Measurements from ENCODE around the gene ACOT11. TPM values are rescaled to one million over a fixed set of nuclear protein-coding genes. Genes with fewer than 3 reads are reported as not detected.

The ACOT11 gene
- total and polyA plus RNA-seq, 9 of the 15 experiments (the other 6 are each of a cell fraction or from before 2014, with no cell fraction given) = 0.04 to 1.2 (median 0.64) TPM; not detected in 2

DNA sequence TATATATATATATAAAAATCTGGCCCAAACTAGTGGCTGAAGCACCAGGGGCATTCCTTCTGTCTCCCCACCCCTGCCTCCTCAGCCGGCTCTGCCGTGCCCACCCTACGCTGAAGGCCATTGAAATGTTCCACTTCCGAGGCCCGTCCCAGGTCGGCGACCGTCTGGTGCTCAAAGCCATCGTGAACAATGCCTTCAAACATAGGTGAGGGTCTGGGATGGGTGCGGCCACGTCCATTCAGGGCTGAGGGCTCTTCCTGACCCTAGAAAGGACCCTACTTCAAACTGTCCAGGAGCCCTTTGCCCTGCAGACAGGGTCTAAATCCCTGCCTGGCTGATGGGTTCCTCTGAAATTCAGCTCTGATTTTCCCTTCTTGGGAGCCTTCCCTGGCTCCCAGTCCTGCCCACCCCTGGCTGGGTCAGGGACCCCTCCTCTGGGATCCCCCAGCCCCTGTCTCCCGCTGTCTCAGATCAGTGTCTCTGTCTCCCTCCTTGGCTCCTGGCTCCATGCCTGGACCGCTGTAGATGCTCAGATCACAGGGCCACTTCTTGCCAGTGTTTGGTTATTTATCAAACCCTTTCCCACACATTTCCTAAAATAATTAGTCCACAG lies 51.3 kb downstream of the ACOT11 start (continued):
- TF ChIP-seq SRSF9 (IDR thresholded peaks at IDR 0.05; ENCODE audit: borderline replicate concordance, low read depth, low read length) (no peak), KAT2B (IDR thresholded peaks at IDR 0.05; ENCODE audit: low read depth, low read length) (no peak), ZNF785 (CRISPR knock-in tag; IDR thresholded peaks at IDR 0.05) (no peak), STAG1 (CRISPR knock-in tag; IDR thresholded peaks at IDR 0.05; ENCODE audit: borderline replicate concordance) (no peak), TRIM24 (IDR thresholded peaks at IDR 0.05) (no peak)

DNA sequence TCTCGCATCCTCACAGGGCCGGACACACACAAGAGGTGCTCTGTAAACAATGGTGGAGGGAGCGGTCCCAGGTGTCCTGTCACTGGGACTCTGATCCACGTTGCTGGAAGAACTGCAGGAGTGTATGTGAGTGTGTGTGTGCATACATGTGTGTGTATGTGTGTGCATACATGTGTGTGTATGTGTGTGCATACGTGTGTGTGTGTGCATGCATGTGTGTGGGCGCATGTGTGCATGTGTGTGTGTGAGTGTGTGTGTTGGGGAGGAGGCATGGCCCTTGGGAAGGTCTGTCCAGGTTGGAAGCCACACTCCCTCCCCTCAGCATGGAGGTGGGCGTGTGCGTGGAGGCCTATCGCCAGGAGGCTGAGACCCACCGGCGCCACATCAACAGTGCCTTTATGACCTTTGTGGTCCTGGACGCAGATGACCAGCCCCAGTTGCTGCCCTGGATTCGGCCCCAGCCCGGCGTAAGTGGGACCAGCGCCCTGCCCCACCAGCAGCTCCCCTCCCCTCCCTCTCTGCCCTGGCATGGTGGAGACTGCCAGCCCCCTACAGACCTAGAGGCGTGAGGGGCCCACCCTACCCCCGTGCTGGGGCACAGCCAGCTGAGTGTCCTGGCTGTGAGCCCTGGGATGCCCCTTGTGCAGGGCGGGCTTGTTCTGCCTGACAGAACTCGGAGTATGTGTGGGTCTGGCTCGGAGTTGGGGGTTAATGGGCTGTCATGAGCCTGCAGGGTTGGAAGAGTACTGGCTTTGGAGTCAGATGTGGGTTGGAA lies 53.1 kb downstream of the ACOT11 start:
- H3K4me1 ChIP-seq (replicated peaks in 1 of 2; ENCODE audit: control insufficient read depth in 2 of 2, insufficient read depth in 2 of 2, low read length in 2 of 2) = peaks cover 0 to 5% of the 10 kb centered on the region in 2 experiments; a peak in 1 of 5 replicates
- H3K9ac ChIP-seq (ENCODE audit: insufficient read depth in 1 of 2, low read depth in 2 of 2, low read length in 2 of 2) = no peak overlapping the region
- H3K4me2 ChIP-seq (ENCODE audit: insufficient read depth, low read length) = no peak overlapping the region
- ATAC-seq (no peak), DNase-seq (ENCODE audit: extremely low read depth in 1 of 4, low spot score in 3 of 4) (no peak), FAIRE-seq (no peak)
- no peak for TF ChIP-seq ZNF507 (tag; conservative IDR thresholded peaks at IDR 0.05)
- TF ChIP-seq TCF3 (CRISPR knock-in tag; IDR thresholded peaks at IDR 0.05) = no peak
- H3K9me3 ChIP-seq (replicated peaks; ENCODE audit: control insufficient read depth, insufficient read depth, low read depth, low read length) = no peaks in the 10 kb centered on the region
- H3K36me3 ChIP-seq (ENCODE audit: control insufficient read depth, insufficient read depth, low read length) = no peaks in the 10 kb centered on the region
- BruUV-seq (replicated peaks) = no TSS peak
- no peak overlapping the region for H2AFZ ChIP-seq (ENCODE audit: low read depth, low read length)
- intact Hi-C loops (cut with micrococcal nuclease) (no loop called here), in situ Hi-C loops (cut with MboI) (no loop called here)
- peaks cover 39 to 70% of the 10 kb centered on the region in 2 experiments for H3K27me3 ChIP-seq (ENCODE audit: control insufficient read depth in 2 of 2, insufficient read depth in 2 of 2, low read length in 2 of 2)
- no peaks in the 10 kb centered on the region for H3K79me2 ChIP-seq (ENCODE audit: control insufficient read depth, insufficient read depth, low read length)
- H3K9me1 ChIP-seq (ENCODE audit: control insufficient read depth, insufficient read depth, low read length) = no peaks in the 10 kb centered on the region
- ChIA-PET CTCF (ENCODE audit: low intra/inter-chr PET ratio) (no interaction called here), POLR2A (interaction anchor here (0.6 to 1.0 kb wide), 2 partner anchors 10 to 52 kb away, joined by 3 read pairs; no protein-coding TSS in a partner anchor)
- H3K27ac ChIP-seq (ENCODE audit: extremely low read depth, low read depth, low read length) = no peak overlapping the region
- WGBS (ENCODE audit: insufficient coverage, low coverage, missing lambda C conversion rate) = 5% methylated on average over 20 of the region's 21 CpGs
- H3K4me3 ChIP-seq = no peak overlapping the region
- H4K20me1 ChIP-seq (replicated peaks; ENCODE audit: control insufficient read depth, insufficient read depth, low read length) = 0 out of 2 replicates have a peak, but pooled peaks cover 3% of the 10 kb centered on the region
